Body of pancreas (tissue), 4 donors: ENCODE measurements around the gene TESK2.

Experiments used
- CTCF ChIP-seq, 7 experiments: fragments of 450-650 bp in 4 of 7; fragments of 200-600 bp in 3 of 7; sonication (generic) in 3 of 7; IDR thresholded peaks; one replicate each; pipeline ENCODE4 v1.5.1; 2016 to 2019; ENCODE audit warnings: antibody characterized with exemption in 7 of 7
- POLR2A ChIP-seq, 3 donors: fragments of 450-650 bp; IDR thresholded peaks; one replicate each; pipeline ENCODE4 v1.6.1; 2016; ENCODE audit warnings: antibody characterized with exemption in 3 of 3, mild to moderate bottlenecking in 2 of 3

- TF ChIP-seq CTCF (IDR thresholded peaks at IDR 0.05), result no peak
- no peak for TF ChIP-seq POLR2A (IDR thresholded peaks at IDR 0.05)
Observed at GRCh38 chr1:45429561-45430159, 61.3 kb downstream of the TESK2 start.
